ENCODE data around the gene PITX1.

DNA sequence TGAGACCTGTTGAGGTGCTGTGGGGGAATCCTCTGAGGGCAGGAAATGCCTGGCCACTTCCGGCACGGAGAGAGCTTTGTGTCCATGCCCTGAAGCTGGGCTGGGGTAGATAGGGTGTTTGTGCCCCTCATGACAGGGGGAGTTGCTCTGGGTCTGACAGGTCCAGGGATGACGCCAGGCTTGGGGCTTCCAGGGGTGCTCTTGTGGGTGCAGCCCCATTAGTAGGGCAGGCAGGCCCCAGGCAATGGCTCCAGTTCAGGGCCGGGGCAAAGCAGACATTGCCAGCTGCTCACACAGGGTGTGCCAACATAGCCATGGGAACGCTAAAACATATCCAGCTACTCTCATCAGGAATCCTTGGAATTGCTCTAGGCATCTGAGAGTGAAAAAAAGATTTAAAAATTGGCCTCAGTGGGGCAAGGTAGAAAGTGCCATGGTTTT lies 21.1 kb downstream of the PITX1 start:
- TF ChIP-seq CTCF (IDR thresholded peaks at IDR 0.05): no peak
- no peak for TF ChIP-seq POLR2A (IDR thresholded peaks at IDR 0.05)
